HEK293T (cell line): ENCODE measurements around the gene KIF18A.

Experiments
- ARNT ChIP-seq: fragments of 450-650 bp; IDR thresholded peaks from 2 replicates; pipeline ENCODE4 v1.6.1; 2017; ENCODE audit warnings: mild to moderate bottlenecking
- BHLHE40 ChIP-seq: fragments of 450-650 bp; IDR thresholded peaks from 2 replicates; pipeline ENCODE4 v1.6.1; 2016; ENCODE audit warnings: mild to moderate bottlenecking, moderate library complexity, borderline replicate concordance
- ELF4 ChIP-seq: fragments of 450-650 bp; IDR thresholded peaks from 2 replicates; pipeline ENCODE4 v1.6.1; 2017; ENCODE audit warnings: antibody characterized with exemption
- FOXA1 ChIP-seq: fragments of 450-650 bp; IDR thresholded peaks from 2 replicates; pipeline ENCODE4 v1.6.1; 2016; ENCODE audit warnings: mild to moderate bottlenecking
- FOXK2 ChIP-seq: fragments of 450-650 bp; IDR thresholded peaks from 2 replicates; pipeline ENCODE4 v1.6.1; 2016; ENCODE audit warnings: mild to moderate bottlenecking
- FOXM1 ChIP-seq: fragments of 450-650 bp; IDR thresholded peaks from 2 replicates; pipeline ENCODE4 v1.6.1; 2017; ENCODE audit warnings: mild to moderate bottlenecking, borderline replicate concordance
- HDGF ChIP-seq: fragments of 450-650 bp; IDR thresholded peaks from 2 replicates; pipeline ENCODE4 v1.6.1; 2017; ENCODE audit warnings: antibody characterized with exemption, borderline replicate concordance
- L3MBTL2 ChIP-seq: fragments of 450-650 bp; conservative IDR thresholded peaks from 2 replicates; pipeline ENCODE4 v1.6.1; 2016; ENCODE audit warnings: mild to moderate bottlenecking
- LEF1 ChIP-seq: fragments of 450-650 bp; IDR thresholded peaks from 2 replicates; pipeline ENCODE4 v1.6.1; 2017; ENCODE audit warnings: mild to moderate bottlenecking, borderline replicate concordance
- NFRKB ChIP-seq: fragments of 450-650 bp; IDR thresholded peaks from 2 replicates; pipeline ENCODE4 v1.6.1; 2016; ENCODE audit warnings: mild to moderate bottlenecking, moderate library complexity
- SP1 ChIP-seq: fragments of 450-650 bp; IDR thresholded peaks from 2 replicates; pipeline ENCODE4 v1.6.1; 2017
- SUZ12 ChIP-seq: fragments of 450-650 bp; IDR thresholded peaks from 2 replicates; pipeline ENCODE4 v1.6.1; 2016; ENCODE audit warnings: mild to moderate bottlenecking
- TARDBP ChIP-seq: fragments of 450-650 bp; IDR thresholded peaks from 2 replicates; pipeline ENCODE4 v1.6.1; 2016
- TF ChIP-seq, protein P1 (sequence below): fragments of 450-650 bp; IDR thresholded peaks from 2 replicates; pipeline ENCODE4 v1.6.1; 2016

DNA sequence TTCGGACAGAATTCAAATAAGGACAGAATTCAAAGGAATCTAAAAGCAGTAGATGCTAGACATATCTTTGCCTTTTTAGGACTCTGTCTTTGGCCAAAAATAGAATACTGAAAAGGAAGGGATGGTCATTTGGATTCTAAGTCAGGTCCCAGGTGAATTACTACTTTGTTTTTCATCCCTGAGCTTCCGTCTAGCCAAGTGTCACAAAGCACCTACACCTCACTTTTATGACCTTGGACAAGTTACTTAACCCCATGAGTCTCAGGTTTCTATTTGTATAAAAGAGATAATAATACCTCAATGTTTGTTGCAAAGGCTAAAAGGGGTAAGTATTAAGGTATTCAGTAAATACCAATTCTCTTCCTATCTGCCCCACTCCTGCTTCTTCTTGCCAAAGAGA lies 7.3 kb downstream of the KIF18A start:
- no peak for TF ChIP-seq FOXA1
- no peak for TF ChIP-seq SP1
- no peak for TF ChIP-seq BHLHE40
- no peak for TF ChIP-seq FOXM1
- TF ChIP-seq LEF1 = no peak
- TF ChIP-seq HDGF = no peak
- TF ChIP-seq TARDBP = no peak
- no peak for TF ChIP-seq L3MBTL2
- TF ChIP-seq, protein P1, sequence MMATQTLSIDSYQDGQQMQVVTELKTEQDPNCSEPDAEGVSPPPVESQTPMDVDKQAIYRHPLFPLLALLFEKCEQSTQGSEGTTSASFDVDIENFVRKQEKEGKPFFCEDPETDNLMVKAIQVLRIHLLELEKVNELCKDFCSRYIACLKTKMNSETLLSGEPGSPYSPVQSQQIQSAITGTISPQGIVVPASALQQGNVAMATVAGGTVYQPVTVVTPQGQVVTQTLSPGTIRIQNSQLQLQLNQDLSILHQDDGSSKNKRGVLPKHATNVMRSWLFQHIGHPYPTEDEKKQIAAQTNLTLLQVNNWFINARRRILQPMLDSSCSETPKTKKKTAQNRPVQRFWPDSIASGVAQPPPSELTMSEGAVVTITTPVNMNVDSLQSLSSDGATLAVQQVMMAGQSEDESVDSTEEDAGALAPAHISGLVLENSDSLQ = no peak
- TF ChIP-seq ELF4 = no peak
- TF ChIP-seq SUZ12 = no peak
- TF ChIP-seq ARNT = no peak
- no peak for TF ChIP-seq FOXK2
- no peak for TF ChIP-seq NFRKB
